Measurements from ENCODE around the gene CAPN1. TPM values are rescaled to one million over a fixed set of nuclear protein-coding genes. Genes with fewer than 3 reads are reported as not detected.
"Not testable (repeated sequence)": the region's sequence is repeated elsewhere in the genome, so short reads cannot be mapped to it uniquely, and the experiment has no call there.

Gene CAPN1
- total RNA-seq (2014; rRNA removed; shearing (Covaris generic)), result 30.1 and 30.7 TPM in 2 replicates

DNA sequence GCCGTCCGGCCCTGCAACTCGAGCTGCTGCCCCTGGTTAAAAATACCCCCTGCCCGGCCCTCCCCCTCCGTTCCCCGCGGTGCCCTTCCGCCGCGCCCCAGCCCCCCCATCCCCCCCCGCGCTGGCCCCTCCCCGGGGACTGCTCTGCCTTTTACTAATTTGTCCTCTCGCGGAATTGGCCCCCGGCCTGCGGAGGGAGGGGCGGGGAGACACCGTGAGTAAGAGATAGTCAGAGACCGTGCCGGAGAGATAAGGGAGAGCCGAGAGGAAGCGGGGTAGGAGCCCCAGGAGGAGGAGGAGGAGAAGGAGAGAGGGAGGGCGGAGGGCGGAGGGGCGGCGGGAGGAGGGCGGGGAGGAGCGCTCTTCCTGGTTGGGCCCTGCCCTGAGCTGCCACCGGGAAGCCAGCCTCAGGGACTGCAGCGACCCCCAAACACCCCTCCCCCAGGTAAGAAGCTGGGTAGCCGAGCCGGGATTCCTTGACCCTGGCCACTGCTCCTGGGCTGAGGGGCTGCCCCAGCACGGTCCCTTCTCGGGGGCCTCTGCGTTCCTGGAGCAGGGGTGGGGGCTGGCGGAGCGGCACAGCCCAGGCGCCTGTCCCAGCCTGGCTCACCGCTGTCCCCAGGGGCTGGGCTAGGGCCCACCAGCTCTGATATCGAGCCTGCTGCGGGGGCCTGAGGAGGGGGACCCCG lies at the start of gene CAPN1:
Gene CAPN1, plus strand, starts transcription at position 360 of the 689 bp plus-strand sequence. CDS start 774 bp downstream, outside the sequence.
- peak; percentile 94 for DNase-seq (ENCODE audit: low read depth)

DNA sequence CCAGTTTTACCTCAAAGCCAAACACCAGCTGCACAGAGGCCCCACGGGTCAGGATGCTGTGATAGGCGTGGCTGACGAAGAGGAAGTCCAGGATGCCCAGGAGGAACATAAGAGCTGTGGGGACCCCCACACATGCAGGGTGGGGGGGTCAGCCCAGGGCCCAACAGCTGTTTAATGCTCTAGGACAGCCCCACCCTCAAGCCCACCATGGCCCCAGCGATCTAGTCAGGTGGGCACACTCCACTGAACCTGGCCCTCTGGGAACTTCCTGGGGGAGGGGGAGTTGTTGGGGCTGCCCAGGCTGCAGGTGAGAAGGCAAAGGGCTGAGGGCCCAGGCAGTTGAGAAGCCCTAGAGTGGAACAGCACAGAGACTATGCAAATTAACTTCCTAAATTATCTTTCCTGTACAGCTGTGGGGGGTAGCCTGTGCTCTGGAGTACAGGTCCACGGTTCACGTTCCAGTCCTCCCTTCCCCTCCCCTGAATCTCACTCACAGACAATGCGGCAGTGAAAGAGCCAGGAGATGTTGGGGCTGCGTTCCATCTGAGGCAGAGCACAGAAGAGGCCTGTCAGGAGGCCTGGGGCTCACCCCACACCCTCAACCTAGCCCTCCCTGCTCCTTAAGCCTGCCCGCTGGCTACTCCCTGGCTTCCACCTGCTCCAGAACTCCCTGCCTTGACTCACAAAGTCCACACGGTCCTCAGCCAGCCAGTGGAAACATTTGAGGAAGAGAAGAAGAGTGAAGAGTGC lies 49.3 kb upstream of the CAPN1 start:
- DNase-seq (ENCODE audit: low read depth), result no peak

DNA sequence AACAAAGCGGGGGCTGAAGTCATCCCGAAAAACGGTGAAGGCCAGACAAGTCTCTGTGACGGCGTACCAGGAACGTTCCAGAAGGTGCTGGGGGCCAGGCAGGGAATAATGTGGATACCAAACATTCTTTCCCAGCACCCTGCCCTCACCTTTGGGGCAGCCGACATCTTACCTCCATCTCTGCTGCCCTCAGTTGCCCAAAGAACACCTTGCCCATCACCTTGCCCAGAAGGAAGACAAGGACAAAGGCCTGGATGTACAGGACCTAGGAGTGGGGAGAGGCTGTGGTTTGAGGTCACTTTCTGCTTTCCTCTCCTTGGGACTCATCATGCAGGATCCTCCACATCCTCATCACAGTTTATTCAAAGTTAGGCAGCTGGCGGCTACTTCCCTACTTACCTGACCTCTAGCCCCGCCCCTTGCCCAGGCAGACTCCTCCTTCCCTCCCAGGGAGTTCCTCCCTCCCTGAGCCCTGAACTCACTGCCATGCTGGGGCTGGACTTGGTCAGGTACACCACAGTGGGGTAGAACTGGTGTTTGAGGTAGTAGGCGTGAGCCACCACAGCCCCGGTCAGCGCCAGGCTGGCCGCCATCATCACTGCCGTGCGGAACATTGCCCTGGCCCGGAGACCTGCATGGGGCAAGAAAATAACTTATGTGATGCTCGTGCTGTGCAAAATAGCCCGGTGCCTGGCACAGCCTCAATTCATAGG lies 48.6 kb upstream of the CAPN1 start:
- DNase-seq (ENCODE audit: low read depth), result no peak

DNA sequence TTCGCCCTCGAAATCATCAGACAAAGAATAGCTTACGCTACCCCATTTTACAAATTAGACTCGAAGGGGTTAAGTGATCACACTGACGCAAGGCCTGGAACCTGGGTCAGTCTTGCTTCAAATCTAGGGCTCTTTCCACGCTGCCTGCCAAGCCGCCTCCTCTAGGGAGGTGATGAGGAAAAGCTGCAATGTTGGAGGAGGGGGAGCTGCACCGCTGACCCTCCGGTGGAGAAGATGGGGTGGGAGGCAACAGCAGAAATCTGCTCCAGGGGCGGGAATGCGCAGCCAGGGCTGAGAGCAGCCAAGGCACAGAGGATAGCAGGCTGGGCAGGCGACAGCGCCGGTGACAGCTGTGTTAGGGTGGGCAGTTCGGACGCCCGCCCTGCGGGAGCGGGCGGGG lies 48.0 kb upstream of the CAPN1 start:
- DNase-seq (ENCODE audit: low read depth), result no peak

DNA sequence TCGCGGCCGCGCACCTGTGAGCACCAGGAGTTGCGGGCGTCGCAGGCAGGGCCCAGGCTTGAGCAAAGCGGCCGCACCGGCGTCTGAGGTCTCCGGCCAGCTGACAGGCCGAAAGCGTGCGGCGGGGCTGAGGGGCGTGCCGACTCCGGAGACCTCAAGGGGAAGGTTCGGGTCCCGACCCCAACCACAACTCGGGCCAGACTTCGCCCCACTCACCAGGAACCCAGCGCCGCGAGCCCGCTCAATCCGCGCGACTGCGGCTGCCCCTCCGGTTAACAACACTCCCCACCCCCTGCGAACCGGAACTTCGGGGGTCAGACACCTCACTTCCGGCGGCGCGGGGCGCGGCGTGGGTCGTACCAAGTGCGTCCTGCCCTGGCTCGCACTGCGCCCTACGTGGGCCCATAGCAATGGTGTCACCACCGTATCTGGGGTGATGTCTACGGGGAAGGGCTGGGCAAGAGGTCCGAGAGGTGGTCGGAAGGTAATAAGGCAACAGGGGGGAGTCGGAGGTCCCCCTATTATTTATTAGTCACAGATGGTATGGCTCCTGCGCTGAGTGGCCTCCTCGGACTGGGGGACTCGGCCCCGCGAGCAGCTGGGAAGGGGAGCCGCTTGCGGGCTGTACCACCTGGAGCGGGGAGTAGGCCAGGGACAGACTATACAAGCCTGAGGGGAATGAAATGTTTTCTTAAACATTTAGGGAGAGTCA lies 47.3 kb upstream of the CAPN1 start, which contains the start of gene SYVN1:
Gene SYVN1, minus strand, starts transcription at position 280 of the 712 bp plus-strand sequence. CDS start 918 bp downstream, outside the sequence.
- DNase-seq (ENCODE audit: low read depth), result peak; percentile 92

DNA sequence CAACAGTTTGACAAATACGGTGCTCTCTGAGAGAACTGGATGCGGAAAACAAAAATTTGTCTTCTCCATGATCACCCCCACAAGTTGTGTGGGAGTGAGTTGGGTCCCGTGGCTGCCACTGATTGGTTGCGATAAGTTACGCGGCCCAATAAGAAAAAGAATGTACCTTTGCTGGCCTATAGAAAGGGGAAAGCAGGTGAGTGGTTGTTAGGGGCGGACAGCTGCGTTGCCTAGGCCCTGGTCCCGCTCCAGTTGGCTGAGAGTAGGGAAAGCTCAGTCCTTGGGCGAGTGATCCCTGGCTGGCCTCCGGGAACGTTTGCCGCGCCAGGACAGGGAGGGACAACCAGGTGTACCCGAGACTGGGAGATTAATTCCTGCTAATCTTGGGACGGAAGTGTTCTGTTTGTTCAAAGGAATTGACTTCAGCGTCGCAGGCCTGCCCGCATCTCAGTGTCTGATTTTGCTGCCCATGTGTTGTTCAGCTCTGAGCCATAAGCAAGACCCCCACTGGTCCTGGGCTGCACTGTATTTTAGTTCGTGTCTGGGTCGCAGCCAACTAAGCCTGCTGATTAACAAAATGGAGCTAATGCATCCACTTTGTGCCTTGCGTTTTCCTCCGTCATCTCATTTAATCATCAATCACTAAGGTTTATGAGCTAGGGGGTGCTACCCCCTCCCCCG lies 46.6 kb upstream of the CAPN1 start:
- peak; percentile 97 for DNase-seq (ENCODE audit: low read depth)

DNA sequence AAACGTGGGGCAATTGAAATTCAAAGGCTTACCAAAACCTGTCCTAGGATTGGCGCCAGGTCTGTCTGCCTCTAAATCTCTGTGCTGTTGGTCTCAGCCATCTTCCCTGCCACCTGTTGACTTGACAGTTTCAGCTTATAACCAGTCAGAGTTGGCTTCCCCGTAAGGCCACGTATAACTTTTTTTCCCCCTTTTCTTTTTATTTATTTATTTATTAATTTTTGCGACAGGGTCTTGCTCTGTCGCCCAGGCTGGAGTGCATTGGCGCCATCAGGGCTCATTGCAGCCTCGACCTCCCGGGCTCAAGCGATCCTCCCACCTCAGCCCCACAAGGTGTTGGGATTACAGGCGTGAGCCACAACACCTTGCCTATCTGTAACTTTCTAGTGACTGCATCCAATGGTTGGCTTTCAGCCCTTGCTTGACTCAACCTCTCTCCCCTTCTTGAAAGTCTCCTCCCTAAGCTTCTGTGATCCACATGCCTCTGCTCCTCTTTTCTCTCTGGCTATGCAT lies 46.0 kb upstream of the CAPN1 start:
- no peak for DNase-seq (ENCODE audit: low read depth)

DNA sequence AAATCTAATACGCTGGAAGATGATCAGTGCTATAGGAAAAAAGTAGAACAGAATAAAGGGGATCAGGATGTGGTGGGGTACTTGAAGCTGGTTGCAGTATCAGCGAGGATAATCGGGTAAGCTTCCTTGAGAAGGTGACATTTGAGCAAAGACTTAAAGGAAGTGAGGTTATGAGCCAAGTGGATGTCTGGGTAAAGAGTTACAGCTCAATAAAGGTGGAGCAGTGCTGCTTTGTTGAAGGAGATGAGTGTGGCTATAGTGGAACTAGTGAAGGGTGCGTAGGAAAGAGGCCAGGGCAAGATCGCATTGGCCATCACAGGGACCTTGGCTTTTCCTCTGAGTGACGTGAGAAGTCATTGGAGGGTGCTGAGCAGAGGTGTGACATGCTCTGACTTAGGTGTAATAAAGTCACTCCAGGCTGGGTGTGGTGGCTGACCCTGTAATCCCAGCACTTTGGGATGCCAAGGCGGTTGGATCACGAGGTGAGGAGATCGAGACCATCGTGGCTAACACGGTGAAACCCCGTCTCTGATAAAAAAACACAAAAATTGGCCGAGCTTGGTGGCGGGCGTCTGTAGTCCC lies 45.1 kb upstream of the CAPN1 start:
- no peak for DNase-seq (ENCODE audit: low read depth)

DNA sequence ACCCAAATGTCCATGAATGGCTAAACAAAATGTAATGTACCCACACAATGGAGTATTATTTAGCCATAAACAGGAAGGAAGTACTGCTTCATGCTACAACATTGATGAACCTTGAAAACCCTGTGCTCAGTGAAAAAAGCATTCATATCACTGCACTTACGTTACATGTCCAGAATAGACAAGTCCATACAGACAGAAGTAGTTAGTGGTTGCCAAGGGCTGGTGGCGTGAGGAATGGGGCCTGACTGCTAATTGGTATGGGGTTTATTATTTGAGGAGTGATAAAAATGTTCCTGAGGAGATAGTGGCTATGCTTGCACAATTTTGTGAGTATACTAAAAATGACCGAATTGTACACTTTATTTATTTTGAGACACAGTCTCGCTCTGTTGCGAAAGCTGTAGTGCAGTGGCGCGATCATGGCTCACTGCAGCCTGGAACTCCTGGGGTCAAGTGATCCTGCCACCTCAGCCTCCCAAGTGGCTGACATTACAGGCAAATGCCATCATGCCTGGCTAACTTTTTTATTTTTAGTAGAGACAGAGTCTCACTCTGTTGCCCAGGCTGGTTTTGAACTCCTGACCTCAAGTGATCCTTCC lies 39.7 kb upstream of the CAPN1 start:
- DNase-seq (ENCODE audit: low read depth), result no peak

DNA sequence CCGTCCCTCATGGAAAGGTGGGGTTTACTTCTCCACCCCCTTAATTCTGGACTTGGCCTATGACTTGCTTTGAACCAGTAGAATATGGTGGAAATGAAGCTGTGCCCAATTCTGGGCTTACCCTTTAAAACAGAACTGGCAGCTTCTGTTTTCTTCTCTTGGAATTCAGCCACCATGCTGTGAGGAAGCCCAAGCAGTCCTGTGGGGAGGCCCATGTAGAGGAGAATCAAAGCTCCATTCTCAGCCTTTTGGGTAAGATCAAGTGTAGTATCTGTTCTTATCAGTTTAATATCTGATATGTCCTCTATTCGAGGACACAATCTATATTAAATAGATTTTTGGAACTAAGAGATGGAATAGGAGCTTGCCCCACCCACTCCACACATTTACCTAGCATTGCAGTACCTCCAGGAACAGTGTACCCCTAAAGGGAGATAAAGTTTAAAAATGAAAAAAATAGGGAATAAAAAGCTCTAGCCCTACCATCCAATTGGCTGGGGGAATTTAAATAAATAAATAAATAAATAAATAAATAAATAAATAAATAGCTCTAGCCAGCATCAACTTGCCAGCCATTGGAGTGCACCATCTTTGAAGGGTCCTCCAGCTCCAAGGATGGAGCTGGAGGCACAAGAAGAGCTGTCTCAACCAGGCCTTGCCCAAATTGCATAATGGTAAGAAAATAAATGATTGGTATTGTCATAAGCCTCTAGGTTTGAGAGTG lies 34.2 kb upstream of the CAPN1 start:
- no peak for DNase-seq (ENCODE audit: low read depth)

DNA sequence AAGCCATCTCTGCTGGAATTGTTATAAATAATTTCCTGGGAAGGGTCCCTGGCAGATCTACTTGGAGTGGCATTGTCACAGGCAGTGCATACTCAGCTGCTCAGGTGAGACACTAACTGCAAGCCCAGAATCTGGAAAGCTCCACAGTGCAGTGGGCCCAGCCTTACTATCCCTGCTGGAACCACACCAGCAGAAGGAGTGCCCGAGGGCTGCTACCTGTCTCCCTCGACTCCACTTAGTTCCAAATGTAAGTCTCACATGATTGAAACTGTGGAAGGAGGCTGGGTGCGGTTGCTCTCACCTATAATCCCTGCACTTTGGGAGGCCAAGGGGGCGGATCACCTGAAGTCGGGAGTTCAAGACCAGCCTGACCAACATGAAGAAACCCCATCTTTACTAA lies 33.1 kb upstream of the CAPN1 start:
- no peak for DNase-seq (ENCODE audit: low read depth)

DNA sequence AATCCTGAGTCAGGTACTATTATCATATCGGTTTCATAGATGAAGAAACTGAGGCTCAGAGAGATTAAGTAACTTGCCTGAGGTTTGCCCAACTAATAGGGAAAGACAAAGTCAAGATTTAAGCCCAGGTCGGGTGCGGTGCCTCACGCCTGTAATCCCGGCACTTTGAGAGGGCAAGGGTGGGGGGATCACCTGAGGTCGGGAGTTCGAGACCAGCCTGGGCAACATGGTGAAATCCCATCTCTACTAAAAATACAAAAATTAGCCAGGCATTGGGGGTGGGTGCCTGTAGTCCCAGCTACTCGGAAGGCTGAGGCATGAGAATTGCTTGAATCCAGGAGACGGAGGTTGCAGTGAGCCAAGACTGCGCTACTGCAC lies 31.6 kb upstream of the CAPN1 start:
- DNase-seq (ENCODE audit: low read depth), result not testable (repeated sequence)

DNA sequence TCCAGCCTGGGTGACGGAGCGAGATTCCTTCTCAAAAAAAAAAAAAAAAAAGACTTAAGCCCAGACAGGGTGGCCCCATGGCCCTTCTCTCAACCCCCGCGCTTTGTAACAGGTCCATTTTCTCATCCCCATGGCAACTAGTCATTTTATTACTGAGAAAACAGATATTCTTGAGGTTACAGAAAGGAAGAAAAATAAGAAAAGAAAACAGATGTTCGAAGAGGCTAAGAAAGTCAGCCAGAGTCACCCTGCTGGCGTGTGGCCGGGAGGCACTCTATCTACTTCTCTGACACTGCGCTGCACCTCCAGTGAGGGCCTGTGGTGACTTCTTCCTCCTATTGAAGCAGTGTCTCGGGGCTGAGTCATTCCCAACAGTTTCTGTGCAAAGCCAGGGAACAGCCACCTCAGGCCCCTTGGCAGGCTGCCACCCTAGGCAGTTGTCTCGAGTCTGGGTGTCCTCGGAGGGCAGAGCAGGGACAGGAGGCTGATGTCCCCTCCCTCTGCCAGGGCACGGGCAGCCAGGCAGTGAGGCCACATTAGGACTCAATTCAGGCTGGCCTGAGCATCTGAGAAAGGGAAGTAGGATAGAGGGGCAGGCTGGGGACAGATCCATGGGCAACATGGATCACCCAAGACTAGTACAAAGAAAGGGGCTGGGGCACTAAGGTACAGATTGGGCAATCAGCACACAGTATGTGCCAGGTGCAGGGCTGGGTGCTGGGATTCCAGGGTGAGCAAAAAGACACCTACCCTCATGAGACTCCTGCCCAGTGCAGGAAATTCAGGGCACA lies 31.0 kb upstream of the CAPN1 start:
- peak; percentile 92 for DNase-seq (ENCODE audit: low read depth)

DNA sequence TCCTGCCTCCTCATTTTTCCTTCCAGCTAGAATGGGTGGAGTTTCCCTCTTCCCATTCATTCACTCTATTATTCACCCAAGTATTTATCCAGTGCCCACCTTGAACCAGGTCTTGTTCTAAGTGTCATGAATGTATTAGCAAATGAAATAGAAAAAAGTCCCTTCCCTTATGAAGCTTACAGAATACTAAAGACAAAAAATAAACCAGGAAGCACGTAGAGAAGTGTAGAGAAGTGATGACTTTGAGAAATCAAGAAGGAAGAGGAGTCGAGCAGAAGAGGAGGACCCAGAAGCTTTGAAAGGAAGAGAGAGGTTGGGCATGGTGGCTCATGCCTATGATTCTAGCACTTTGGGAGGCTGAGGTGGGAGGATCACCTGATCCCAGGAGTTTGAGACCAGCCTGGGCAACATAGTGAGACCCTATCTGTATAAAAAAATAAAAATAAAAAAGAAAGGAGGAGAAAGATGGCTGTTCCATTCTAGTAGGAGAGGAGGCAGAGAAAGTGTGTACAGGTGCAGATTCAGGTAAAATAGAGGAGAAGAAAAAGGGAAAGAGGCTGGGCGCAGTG lies 30.3 kb upstream of the CAPN1 start:
- DNase-seq (ENCODE audit: low read depth), result no peak

DNA sequence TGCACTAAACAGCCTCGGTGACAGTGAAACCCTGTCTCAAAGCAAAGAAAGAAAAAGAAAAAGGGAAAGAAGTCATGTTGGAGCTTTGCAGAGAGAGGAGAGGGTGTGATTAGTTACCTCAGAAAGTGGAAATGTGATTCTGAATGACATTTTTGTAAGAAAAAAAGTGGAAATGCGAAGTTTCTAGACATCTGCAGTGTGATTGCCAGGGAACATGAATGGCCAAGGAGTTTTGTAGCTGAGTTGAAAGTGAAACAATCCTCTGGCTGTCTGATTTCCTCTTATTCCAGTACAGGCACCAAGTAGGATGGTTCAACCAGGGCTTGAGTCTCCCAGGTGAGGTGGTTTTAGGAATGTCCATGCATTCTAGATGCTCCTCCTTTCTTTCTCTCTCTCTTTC lies 29.6 kb upstream of the CAPN1 start:
- no peak for DNase-seq (ENCODE audit: low read depth)

DNA sequence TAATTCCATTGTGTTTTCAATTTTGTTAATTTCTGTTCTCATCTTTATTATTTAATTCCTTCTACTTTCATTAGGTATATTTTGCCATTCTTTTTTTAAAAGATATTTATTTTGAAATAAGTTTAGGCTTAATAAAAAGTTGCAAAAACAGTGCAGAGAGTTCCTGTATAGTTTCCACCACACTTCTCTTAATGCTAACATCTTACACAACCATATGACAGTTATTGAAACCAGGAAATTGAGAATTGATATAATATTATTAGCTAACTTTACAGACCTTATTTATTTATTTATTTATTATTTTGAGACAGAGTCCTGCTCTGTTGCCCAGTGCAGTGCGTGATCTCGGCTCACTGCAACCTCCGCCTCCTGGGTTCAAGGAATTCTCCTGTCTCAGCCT lies 25.5 kb upstream of the CAPN1 start:
- DNase-seq (ENCODE audit: low read depth), result no peak

DNA sequence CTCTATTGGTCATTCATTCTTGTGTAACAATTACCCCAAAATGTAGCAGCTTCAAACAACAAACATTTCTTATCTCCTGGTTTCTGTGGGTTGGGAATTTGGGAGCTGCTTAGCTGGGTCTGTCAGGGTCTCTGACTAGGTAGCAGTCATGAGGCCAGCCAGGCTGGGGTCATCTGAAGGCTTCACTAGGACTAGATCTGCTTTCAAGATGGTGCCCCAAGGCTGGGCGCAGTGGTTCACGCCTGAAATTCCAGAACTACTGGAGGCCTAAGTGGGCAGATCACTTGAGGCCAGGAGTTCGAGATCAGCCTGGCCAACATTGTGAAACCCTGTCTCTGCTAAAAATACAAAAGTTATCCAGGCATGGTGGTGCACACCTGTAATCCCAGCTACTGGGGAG lies 24.8 kb upstream of the CAPN1 start:
- DNase-seq (ENCODE audit: low read depth), result no peak

DNA sequence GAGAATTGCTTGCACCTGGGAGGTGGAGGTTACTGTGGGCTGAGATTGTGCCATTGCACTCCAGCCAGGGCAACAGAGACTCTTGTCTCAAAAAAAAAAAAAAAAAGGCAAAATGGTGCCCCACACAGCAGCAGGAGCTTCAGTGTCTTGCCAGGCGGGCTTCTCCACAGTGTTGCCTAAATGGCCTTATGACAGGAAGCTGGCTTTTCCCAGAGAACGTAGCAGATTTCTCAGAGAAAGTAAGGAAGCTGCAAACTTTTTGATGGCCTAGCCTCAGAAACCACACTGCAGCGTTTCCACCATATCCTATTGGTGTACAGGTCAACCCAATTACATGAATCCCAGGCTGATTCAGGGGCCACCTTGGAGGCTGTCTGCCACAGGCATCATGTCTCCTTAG lies 24.4 kb upstream of the CAPN1 start:
- no peak for DNase-seq (ENCODE audit: low read depth)

DNA sequence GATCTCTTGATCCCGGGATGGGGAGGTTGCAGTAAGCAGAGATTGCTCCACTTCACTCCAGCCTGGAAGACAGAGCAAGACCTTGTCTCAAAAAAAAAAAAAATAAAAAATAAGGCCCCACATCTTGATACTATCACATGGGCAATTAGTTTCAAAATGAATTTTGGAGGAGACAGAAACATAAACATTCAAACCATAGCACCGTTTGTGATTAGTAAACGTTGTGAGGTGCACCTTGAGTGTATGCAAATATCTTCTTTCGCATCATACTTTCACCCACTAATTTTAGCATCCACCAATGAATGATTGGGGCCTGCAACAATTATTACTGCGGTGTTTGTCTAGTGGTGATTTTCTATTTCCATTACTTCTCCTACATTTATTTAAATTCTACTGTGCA lies 22.7 kb upstream of the CAPN1 start:
- DNase-seq (ENCODE audit: low read depth), result no peak
